Epidermal melanocyte (primary cell): ENCODE data around the gene SND1.

Experiments
- DNase-seq: peaks from one replicate; pipeline ENCODE4 v3.0.0; 2011; ENCODE audit warnings: low spot score; ENCODE audit not compliant: insufficient read length

The SND1 gene

GRCh38 chr7:127765150-127765549 lies 113.2 kb downstream of the SND1 start:
- no peak for DNase-seq

GRCh38 chr7:127766831-127767459 lies 115.0 kb downstream of the SND1 start:
- DNase-seq: no peak

GRCh38 chr7:127768241-127768640 lies 116.2 kb downstream of the SND1 start:
- no peak for DNase-seq

- no peak for DNase-seq
These were observed 117.1 kb downstream of the SND1 start for GRCh38 chr7:127769137-127769536.

- no peak for DNase-seq
These were observed 117.9 kb downstream of the SND1 start for GRCh38 chr7:127769696-127770400.

GRCh38 chr7:127770885-127771284 lies 118.9 kb downstream of the SND1 start:
- DNase-seq: no peak

- DNase-seq: no peak
These were observed 119.7 kb downstream of the SND1 start for GRCh38 chr7:127771707-127772106.

- peak; percentile 45 for DNase-seq
These were observed 124.9 kb downstream of the SND1 start for GRCh38 chr7:127776776-127777386.

- DNase-seq: no peak
These were observed 128.5 kb downstream of the SND1 start for GRCh38 chr7:127780489-127780888.

GRCh38 chr7:127781081-127781480 lies 129.1 kb downstream of the SND1 start:
- no peak for DNase-seq

GRCh38 chr7:127782075-127782474 lies 130.1 kb downstream of the SND1 start:
- no peak for DNase-seq

GRCh38 chr7:127782654-127783559 lies 130.9 kb downstream of the SND1 start:
- no peak for DNase-seq

GRCh38 chr7:127786184-127786583 lies 134.2 kb downstream of the SND1 start:
- DNase-seq: no peak

GRCh38 chr7:127789031-127789430 lies 137.0 kb downstream of the SND1 start:
- DNase-seq: no peak

- DNase-seq: no peak
These were observed 139.6 kb downstream of the SND1 start for GRCh38 chr7:127791446-127792189.

GRCh38 chr7:127792528-127793342 lies 140.7 kb downstream of the SND1 start:
- DNase-seq: no peak

- no peak for DNase-seq
These were observed 141.6 kb downstream of the SND1 start for GRCh38 chr7:127793582-127793981.

GRCh38 chr7:127794136-127794535 lies 142.1 kb downstream of the SND1 start:
- DNase-seq: no peak

- DNase-seq: no peak
These were observed 142.6 kb downstream of the SND1 start for GRCh38 chr7:127794551-127794950.

GRCh38 chr7:127798023-127798422 lies 146.0 kb downstream of the SND1 start:
- DNase-seq: no peak
